ENCODE data around the gene SLC26A8.
A peak's percentile ranks its signal among the peaks of the same experiment; 100 is the strongest.
"Not testable (repeated sequence)": the region's sequence is repeated elsewhere in the genome, so short reads cannot be mapped to it uniquely, and the experiment has no call there.

SLC26A8 gene

GRCh38 chr6:35943390-35943789 lies 81.1 kb downstream of the SLC26A8 start:
- DNase-seq (ENCODE audit: low spot score) = no peak

DNA sequence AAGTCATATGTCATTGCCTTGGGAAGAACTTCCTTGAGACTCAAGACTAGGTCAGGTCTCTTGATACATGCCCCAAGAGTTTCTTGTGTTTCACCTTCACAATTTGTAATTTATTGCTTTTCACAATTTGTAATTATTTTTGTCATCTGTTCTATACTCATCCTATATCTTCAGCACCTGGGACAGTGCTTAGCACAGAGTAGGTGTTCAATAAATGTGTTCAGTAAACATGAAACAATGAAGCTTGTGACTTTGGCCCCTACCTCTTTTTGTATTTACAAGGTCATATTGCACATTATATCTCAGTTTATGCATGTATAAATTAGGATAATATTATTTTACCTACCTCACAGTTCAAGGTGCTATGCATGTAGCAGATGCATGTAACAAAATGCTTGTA lies 82.1 kb downstream of the SLC26A8 start:
- no peak for DNase-seq (ENCODE audit: low spot score)

DNA sequence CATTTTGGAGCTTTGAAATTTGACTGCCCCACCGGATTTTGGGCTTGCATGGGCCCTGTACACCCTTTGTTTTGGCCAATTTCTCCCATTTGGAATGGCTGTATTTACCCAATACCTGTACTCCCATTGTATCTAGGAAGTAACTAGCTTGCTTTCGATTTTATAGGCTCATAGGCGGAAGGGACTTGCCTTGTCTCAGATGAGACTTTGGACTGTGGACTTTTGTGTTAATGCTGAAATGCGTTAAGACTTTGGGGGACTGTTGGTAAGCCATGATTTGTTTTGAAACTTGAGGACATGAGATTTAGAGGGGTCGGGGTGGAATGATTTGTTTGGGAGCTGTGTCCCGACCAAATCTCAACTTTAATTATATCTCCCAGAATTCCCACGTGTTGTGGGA lies 83.3 kb downstream of the SLC26A8 start:
- not testable (repeated sequence) for DNase-seq (ENCODE audit: low spot score)

- not testable (repeated sequence) for DNase-seq (ENCODE audit: low spot score)
Observed at GRCh38 chr6:35940014-35940413, 84.4 kb downstream of the SLC26A8 start.

DNA sequence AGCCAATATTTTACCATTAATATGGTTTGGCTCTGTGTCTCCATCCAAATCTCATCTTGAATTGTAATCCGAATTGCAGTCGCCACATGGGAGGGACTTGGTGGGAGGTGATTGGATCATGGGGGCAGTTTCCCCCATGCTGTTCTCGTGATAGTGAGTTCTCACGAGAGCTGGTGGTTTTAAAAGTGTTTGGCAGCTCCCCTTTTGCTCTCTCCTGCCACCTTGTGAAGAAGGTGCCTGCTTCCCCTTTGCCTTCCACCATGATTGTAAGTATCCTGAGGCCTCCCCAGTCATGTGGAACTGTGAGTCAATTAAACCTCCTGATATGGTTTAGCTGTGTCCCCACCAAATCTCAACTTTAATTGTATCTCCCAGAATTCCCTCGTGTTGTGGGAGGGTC lies 85.2 kb downstream of the SLC26A8 start:
- not testable (repeated sequence) for DNase-seq (ENCODE audit: low spot score)

DNA sequence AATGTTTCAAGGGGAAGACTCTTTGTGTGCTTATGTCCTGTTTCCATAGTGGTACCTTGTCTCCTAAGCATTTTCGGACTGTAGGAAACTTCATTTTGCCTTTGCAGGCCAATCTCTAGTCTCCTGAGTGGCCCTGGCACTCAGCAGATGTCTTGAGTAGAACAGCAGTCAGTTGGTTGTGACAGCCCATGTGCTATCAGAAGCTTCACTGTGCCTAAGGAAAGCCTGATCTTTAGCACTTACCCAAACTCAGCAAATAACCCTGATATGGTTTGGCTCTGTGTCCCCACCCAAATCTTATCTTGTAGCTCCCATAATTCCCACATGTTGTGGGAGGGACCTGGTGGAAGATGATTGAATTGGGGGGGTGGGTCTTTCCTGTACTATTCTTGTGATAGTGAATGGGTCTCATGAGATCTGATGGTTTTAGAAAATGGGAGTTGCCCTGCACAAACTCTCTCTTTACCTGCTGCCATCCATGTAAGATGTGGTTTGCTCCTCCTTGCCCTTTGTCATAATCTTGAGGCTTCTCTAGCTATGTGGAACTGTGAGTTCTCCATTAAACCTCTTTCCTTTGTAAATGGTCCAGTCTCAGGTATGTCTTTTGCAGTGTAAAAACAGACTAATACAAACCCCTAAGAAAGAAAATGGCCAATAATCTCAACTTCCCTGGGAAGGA lies 87.6 kb downstream of the SLC26A8 start:
- no peak for DNase-seq (ENCODE audit: low spot score)

DNA sequence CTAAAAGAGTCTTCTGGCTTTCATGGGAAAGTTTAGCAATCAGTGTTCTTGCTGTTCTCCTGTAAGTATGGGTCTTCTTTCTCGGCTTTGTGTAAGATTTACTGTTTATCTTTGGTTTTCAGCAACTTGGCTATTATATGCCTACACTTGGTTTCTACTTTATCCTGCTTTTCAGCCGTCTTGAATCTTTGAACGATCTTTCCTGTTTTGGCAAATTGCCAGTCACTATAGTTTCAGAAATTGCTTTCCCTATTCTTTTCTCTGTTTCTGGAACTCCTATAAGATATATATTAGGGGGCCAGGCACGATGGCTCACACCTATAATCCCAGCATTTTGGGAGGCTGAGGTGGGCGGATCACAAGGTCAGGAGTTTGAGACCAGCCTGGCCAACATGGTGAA lies 89.0 kb downstream of the SLC26A8 start:
- no peak for DNase-seq (ENCODE audit: low spot score)

DNA sequence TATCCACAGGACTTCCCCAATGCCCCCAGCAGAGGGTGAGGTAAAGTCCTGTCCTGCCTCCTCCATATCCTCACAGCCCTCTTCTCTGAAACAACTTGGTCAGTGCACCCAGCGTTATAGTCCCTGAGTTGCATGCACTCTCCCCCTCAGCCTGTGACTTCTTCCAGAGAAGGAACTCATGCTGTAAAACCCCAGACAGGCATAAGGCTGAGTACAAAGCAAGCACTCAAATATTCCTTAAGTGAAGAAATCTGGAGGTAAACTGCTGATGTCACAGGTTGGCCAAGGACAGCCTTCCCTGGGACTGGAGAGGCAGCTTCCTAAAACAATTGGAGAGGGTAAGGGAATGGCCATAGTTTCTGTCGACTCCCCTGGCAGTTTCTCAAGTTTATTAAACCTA lies 90.6 kb downstream of the SLC26A8 start:
- no peak for DNase-seq (ENCODE audit: low spot score)

DNA sequence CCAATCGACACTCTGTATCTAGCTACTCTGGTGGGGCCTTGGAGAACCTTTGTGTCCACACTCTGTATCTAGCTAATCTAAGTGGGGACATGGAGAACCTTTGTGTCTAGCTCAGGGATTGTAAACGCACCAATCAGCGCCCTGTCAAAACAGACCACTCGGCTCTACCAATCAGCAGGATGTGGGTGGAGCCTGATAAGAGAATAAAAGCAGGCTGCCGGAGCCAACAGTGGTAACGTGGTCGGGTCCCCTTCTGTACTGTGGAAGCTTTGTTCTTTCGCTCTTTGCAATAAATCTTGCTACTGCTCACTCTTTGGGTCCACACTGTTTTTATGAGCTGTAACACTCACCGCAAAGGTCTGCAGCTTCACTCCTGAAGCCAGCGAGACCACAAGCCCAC lies 92.6 kb downstream of the SLC26A8 start:
- not testable (repeated sequence) for DNase-seq (ENCODE audit: low spot score)

DNA sequence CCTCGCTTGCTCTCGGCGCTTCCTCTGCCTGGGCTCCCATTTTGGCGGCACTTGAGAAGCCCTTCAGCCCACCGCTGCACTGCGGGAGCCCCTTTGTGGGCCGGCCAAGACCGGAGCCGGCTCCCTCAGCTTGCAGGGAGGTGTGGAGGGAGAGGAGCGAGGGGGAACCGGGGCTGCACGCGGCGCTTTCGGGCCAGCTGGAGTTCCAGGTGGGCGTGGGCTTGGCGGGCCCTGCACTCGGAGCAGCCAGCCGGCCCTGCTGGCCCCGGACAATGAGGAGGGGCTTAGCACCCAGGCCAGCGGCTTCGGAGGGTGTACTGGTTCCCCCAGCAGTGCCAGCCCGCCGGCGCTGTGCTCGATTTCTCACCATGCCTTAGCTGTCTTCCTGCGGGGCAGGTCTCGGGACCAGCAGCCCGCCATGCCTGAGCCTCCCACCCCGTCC lies 93.3 kb downstream of the SLC26A8 start:
- no peak for DNase-seq (ENCODE audit: low spot score)

- no peak for DNase-seq (ENCODE audit: low spot score)
Observed at GRCh38 chr6:35929601-35930000, 94.8 kb downstream of the SLC26A8 start.

DNA sequence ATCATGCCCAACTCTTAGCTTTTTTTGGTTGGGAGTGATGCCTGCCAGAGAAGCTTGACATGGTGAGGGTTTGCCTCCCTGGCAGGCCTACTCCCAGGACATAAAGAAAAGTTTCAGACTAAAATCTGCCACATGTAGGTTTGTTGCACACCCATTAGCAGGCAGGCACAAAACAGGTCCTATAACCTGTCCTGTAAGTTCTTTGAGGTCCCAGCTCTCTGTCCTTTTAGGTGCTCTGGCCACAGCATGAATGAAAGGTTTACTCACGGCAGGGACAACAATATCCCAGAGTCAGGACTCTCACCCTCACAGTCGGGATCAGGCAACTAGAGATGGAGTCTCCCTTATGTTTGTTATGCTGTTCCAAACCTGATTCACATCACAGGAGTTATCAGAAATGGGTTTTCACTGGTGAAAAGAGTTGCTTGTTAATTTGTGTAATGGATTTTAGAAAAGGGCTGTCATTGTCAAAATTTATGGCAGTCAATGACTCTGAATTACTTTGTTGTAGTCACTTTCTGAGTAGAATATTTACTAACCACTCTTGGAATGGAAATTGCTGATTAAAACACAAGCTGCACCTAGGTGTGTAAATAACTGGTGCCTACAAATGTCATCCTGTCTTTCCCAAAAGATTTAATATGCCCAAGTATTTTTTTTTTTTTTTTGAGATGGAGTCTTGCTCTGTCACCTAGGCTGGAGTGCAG lies 97.8 kb downstream of the SLC26A8 start:
- no peak for DNase-seq (ENCODE audit: low spot score)

GRCh38 chr6:35925961-35926360 lies 98.5 kb downstream of the SLC26A8 start:
- no peak for DNase-seq (ENCODE audit: low spot score)

- DNase-seq (ENCODE audit: low spot score) = no peak
Observed at GRCh38 chr6:35924146-35924545, 100.3 kb downstream of the SLC26A8 start.

DNA sequence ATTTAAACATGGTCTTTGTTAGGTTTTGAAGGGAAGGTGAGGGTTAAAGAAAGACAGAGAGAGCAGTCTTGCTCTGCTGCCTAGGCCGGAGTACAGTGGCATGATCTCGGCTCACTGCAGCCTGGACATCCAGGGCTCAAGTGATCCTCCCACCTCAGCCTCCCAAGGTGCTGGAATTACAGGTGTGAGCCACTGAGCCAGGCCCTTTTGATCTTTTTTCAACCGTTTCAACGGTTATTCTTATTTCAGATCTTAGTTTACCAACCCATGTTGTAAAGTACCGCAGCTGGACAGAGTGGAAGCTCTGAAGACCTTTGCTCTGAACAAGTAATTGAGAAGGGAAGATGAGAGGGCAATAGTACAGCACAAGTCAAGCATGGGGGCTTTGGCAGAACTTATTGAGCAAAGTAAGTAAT lies 102.3 kb downstream of the SLC26A8 start:
- DNase-seq (ENCODE audit: low spot score) = no peak

- DNase-seq (ENCODE audit: low spot score) = peak; percentile 85
Observed at GRCh38 chr6:35920793-35921732, 103.4 kb downstream of the SLC26A8 start, which contains the start of gene SRPK1. SRPK1 (minus strand) TSS chr6:35921098; CDS start chr6:35921056, 42 bp downstream.

GRCh38 chr6:35919827-35920751 lies 104.4 kb downstream of the SLC26A8 start:
- peak; percentile 40 for DNase-seq (ENCODE audit: low spot score)

- no peak for DNase-seq (ENCODE audit: low spot score)
Observed at GRCh38 chr6:35919085-35919826, 105.2 kb downstream of the SLC26A8 start.

DNA sequence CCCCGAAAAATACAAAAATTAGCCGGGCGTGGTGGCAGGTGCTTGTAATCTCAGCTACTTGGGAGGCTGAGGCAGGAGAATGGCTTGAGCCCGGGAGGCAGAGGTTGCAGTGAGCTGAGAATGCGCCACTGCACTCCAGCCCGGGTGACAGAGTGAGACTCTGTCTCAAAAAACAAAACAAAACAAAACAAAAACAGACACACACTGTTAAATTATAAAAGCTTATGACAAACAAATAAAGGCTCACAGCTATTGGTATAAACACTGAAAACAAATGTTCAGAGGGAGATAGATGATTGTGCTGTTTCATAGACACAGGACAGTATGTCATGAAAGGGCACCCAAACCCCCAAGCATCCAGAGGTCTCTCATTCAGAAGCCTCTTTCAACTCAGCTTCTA lies 107.5 kb downstream of the SLC26A8 start:
- not testable (repeated sequence) for DNase-seq (ENCODE audit: low spot score)

- DNase-seq (ENCODE audit: low spot score) = no peak
Observed at GRCh38 chr6:35916056-35916455, 108.4 kb downstream of the SLC26A8 start.

GRCh38 chr6:35914536-35914935 lies 109.9 kb downstream of the SLC26A8 start:
- DNase-seq (ENCODE audit: low spot score) = no peak

Measured in hematopoietic multipotent progenitor cell treated with erythropoietin and hydrocortisone succinate and interleukin-3 and kit ligand, for 17 days (in vitro differentiated cells).